PC-3 (cell line): ENCODE results near the gene ESR2. TPM values are rescaled to one million over a fixed set of nuclear protein-coding genes. Genes with fewer than 3 reads are reported as not detected.

Experiments used
- ATAC-seq: fragments of 200-7000 bp; cut with Tn5 transposase; 2 replicates; pipeline ENCODE4 v1.9.1; 2020; ENCODE audit warnings: mild to moderate bottlenecking, moderate library complexity
- BruUV-seq: library from RNA; stranded (reverse); fragments of 400-500 nt; replicated peaks from 2 replicates; lab custom pipeline; 2021; lab: Mats Ljungman, UMichigan
- CTCF ChIA-PET: fragments of 300-600 bp; sonication (Branson Sonifier 250); formaldehyde crosslinking; loops from one replicate; lab custom pipeline; 2022; ENCODE audit warnings: antibody characterized with exemption; lab: Charles Lee
- POLR2A ChIA-PET: fragments of 300-600 bp; sonication (Branson Sonifier 250); formaldehyde crosslinking; loops from one replicate; lab custom pipeline; 2022; ENCODE audit warnings: antibody characterized with exemption; ENCODE audit not compliant: unreplicated experiment; lab: Charles Lee
- DNase-seq: peaks from one replicate; pipeline ENCODE4 v3.0.0-alpha.2; 2015
- H2AFZ ChIP-seq: fragments of 300-600 bp; sonication (generic); 2 replicates; pipeline ENCODE4 v1.6.0; 2016; ENCODE audit warnings: antibody characterized with exemption, low read length
- H3F3A ChIP-seq: fragments of 300-600 bp; sonication (generic); one replicate; pipeline ENCODE4 v1.6.0; 2017; ENCODE audit warnings: antibody characterized with exemption, low read length, control low read depth, mild to moderate bottlenecking; ENCODE audit not compliant: unreplicated experiment
- H3K27ac ChIP-seq: fragments of 300-600 bp; sonication (generic); 2 replicates; pipeline ENCODE4 v1.5.1; 2016; ENCODE audit warnings: mild to moderate bottlenecking, low read length
- H3K27me3 ChIP-seq: fragments of 300-600 bp; sonication (generic); 2 replicates; pipeline ENCODE4 v1.6.1; 2016; ENCODE audit warnings: low read length, mixed read lengths
- H3K36me3 ChIP-seq: fragments of 300-600 bp; sonication (generic); 2 replicates; pipeline ENCODE4 v1.6.1; 2016; ENCODE audit warnings: low read depth, mixed run types, low read length, mixed read lengths
- H3K4me1 ChIP-seq: fragments of 300-600 bp; sonication (generic); 2 replicates; pipeline ENCODE4 v1.5.1; 2016; ENCODE audit warnings: low read length; ENCODE audit not compliant: insufficient read depth
- H3K4me2 ChIP-seq: fragments of 300-600 bp; sonication (generic); 2 replicates; pipeline ENCODE4 v1.6.0; 2016; ENCODE audit warnings: low read length
- H3K4me3 ChIP-seq: fragments of 300-600 bp; sonication (generic); 2 replicates; pipeline ENCODE4 v1.5.1; 2016; ENCODE audit warnings: mild to moderate bottlenecking, low read length, mixed read lengths
- H3K79me2 ChIP-seq: fragments of 300-600 bp; sonication (generic); 2 replicates; pipeline ENCODE4 v1.6.1; 2017; ENCODE audit warnings: low read length, mixed read lengths
- H3K9ac ChIP-seq: fragments of 300-600 bp; sonication (generic); 2 replicates; pipeline ENCODE4 v1.6.0; 2016; ENCODE audit warnings: mild to moderate bottlenecking, low read length
- H3K9me2 ChIP-seq: fragments of 300-600 bp; sonication (generic); replicated peaks from 2 replicates; pipeline ENCODE4 v1.6.1; 2016; ENCODE audit warnings: mixed run types, low read length, mixed read lengths
- H3K9me3 ChIP-seq: fragments of 300-600 bp; sonication (generic); 2 replicates; pipeline ENCODE4 v1.6.1; 2016; ENCODE audit warnings: low read length, mixed read lengths
- H4K20me1 ChIP-seq: fragments of 300-600 bp; sonication (generic); 2 replicates; pipeline ENCODE4 v1.6.1; 2016; ENCODE audit warnings: low read length, mixed read lengths
- EZH2 ChIP-seq: fragments of 300-600 bp; sonication (generic); IDR thresholded peaks from one replicate; pipeline ENCODE4 v1.6.1; 2017; ENCODE audit warnings: antibody characterized with exemption, mild to moderate bottlenecking, low read length; ENCODE audit not compliant: unreplicated experiment
- EZH2phosphoT487 ChIP-seq: fragments of 300-600 bp; sonication (generic); IDR thresholded peaks from 2 replicates; pipeline ENCODE4 v1.6.1; 2018; ENCODE audit warnings: mild to moderate bottlenecking, antibody characterized with exemption, low read length, borderline replicate concordance
- intact Hi-C: fragments of 100-400 bp; cut with micrococcal nuclease; formaldehyde crosslinking; loops from 2 replicates; pipeline ENCODE4 v1.9.0; 2023
- total RNA-seq: library from RNA; depleted of rRNA; stranded (reverse); fragments of >200 nt; gene quantifications from 2 replicates; pipeline ENCODE4 v1.2.3, GENCODE V29; 2014
- TF ChIP-seq, protein P1 (sequence below): fragments of 300-600 bp; sonication (generic); conservative IDR thresholded peaks from 2 replicates; pipeline ENCODE4 v1.5.1; 2017; ENCODE audit warnings: antibody characterized with exemption, low read depth, mild to moderate bottlenecking, low read length

Gene ESR2
- total RNA-seq, 1 experiment from 2014 or later: 0.18 TPM

GRCh38 chr14:64210216-64210615, 84.0 kb downstream of the ESR2 start:
- DNase-seq: no peak
- TF ChIP-seq, protein P1, sequence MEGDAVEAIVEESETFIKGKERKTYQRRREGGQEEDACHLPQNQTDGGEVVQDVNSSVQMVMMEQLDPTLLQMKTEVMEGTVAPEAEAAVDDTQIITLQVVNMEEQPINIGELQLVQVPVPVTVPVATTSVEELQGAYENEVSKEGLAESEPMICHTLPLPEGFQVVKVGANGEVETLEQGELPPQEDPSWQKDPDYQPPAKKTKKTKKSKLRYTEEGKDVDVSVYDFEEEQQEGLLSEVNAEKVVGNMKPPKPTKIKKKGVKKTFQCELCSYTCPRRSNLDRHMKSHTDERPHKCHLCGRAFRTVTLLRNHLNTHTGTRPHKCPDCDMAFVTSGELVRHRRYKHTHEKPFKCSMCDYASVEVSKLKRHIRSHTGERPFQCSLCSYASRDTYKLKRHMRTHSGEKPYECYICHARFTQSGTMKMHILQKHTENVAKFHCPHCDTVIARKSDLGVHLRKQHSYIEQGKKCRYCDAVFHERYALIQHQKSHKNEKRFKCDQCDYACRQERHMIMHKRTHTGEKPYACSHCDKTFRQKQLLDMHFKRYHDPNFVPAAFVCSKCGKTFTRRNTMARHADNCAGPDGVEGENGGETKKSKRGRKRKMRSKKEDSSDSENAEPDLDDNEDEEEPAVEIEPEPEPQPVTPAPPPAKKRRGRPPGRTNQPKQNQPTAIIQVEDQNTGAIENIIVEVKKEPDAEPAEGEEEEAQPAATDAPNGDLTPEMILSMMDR: no peak
- TF ChIP-seq EZH2phosphoT487 (no peak), EZH2 (no peak)
- Histone ChIP-seq H3K4me2 (no peak overlapping the region), H3K9ac (no peak overlapping the region), H3K36me3 (no peaks in the 10 kb centered on the region), H2AFZ (no peak overlapping the region), H3K27me3 (no peaks in the 10 kb centered on the region), H4K20me1 (no peaks in the 10 kb centered on the region), H3K9me3 (no peaks in the 10 kb centered on the region), H3K4me1 (no peaks in the 10 kb centered on the region), H3F3A (no peaks in the 10 kb centered on the region), H3K4me3 (no peak overlapping the region), H3K79me2 (no peaks in the 10 kb centered on the region), H3K27ac (no peak overlapping the region), H3K9me2 (no peaks in the 10 kb centered on the region)
- ATAC-seq: no peak
- CTCF ChIA-PET: no interaction called here
- no TSS peak for BruUV-seq
- intact Hi-C loops: no loop called here
- POLR2A ChIA-PET: no interaction called here

DNA sequence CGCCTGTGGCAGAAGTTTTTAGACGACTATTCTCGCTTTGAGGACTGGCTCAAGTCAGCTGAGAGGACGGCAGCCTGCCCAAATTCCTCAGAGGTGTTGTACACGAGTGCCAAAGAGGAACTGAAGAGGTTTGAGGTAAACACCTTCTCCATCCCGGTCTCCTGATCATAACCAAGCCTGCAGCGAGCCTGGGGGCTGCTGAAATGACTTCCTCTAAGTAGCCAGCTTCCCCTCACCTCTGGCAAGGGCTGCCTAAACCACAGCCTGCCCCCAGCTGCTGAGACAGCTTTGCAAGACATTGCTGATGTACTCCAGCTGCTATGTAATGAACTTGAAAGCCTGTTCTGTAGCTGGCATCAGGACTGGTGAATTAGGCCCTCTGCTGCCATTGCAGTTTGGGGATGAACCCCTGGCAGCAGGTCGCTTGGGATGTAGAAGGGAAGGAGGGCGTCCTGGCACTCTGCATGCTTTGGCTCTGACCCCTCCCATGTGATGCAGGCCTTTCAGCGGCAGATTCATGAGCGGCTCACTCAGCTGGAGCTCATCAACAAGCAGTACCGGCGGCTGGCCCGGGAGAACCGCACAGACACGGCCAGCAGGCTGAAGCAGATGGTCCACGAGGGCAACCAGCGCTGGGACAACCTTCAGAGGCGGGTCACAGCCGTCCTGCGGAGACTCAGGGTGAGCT, 84.6 kb downstream of the ESR2 start:
- Histone ChIP-seq H3K9me3 (no peaks in the 10 kb centered on the region), H3K9me2 (no peaks in the 10 kb centered on the region), H2AFZ (no peak overlapping the region), H3K27me3 (no peaks in the 10 kb centered on the region), H3K4me1 (no peaks in the 10 kb centered on the region), H3F3A (no peaks in the 10 kb centered on the region), H3K27ac (no peak overlapping the region), H3K4me3 (no peak overlapping the region), H3K36me3 (no peaks in the 10 kb centered on the region), H3K9ac (no peak overlapping the region), H3K4me2 (no peak overlapping the region), H3K79me2 (no peaks in the 10 kb centered on the region), H4K20me1 (no peaks in the 10 kb centered on the region)
- POLR2A ChIA-PET: no interaction called here
- CTCF ChIA-PET: no interaction called here
- intact Hi-C loops: no loop called here
- BruUV-seq: no TSS peak
- TF ChIP-seq EZH2phosphoT487: no peak
- TF ChIP-seq, protein P1: no peak
- TF ChIP-seq EZH2: no peak
- ATAC-seq (no peak), DNase-seq (no peak)

- Histone ChIP-seq H2AFZ (no peak overlapping the region), H3F3A (no peaks in the 10 kb centered on the region), H3K27me3 (no peaks in the 10 kb centered on the region), H3K4me3 (no peak overlapping the region), H3K4me2 (no peak overlapping the region), H3K27ac (no peak overlapping the region), H4K20me1 (no peaks in the 10 kb centered on the region), H3K9me3 (no peaks in the 10 kb centered on the region), H3K4me1 (no peaks in the 10 kb centered on the region), H3K36me3 (no peaks in the 10 kb centered on the region), H3K9me2 (no peaks in the 10 kb centered on the region), H3K79me2 (no peaks in the 10 kb centered on the region), H3K9ac (no peak overlapping the region)
- CTCF ChIA-PET: no interaction called here
- no TSS peak for BruUV-seq
- TF ChIP-seq EZH2phosphoT487 (no peak), EZH2 (no peak)
- TF ChIP-seq, protein P1: no peak
- ATAC-seq (no peak), DNase-seq (no peak)
- intact Hi-C loops: no loop called here
- POLR2A ChIA-PET: no interaction called here
These were observed 85.2 kb downstream of the ESR2 start for GRCh38 chr14:64208981-64209380.
